ENCODE measurements around the gene HORMAD2. TPM values are rescaled to one million over a fixed set of nuclear protein-coding genes. Genes with fewer than 3 reads are reported as not detected.

HORMAD2 gene
- total and polyA plus RNA-seq, 4 donors: 0.11 to 0.86 (median 0.37) TPM

DNA sequence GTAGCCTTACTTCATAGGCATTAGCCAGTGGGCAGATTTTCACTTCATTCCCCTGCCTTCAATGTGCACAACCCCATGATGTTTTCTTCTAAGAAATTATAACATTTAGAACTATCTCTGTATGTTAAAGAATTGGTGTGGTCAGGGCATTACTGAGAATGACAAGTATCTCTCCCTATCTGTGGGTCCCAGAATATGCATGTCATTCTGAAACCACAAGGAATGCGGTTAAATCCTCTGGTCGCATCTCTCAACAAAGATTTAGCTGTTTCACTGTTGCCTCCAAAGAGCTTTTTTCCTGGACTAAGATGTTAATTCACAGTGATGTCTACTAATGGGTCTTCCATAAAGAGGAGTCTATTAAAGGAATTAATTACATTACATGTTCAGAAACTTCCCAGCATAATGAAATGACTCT is 103.6 kb downstream of the HORMAD2 start:
- no peaks in the 10 kb centered on the region for H3K4me1 ChIP-seq (ENCODE audit: control insufficient read depth, insufficient read depth, low read length)
- no peak overlapping the region for H3K27ac ChIP-seq (ENCODE audit: low read depth, low read length)
- H3K9me3 ChIP-seq (ENCODE audit: control insufficient read depth, insufficient read depth, low read length): no peaks in the 10 kb centered on the region
- no CpG with 5 or more reads among the region's 2 CpGs for WGBS (ENCODE audit: insufficient coverage)
- DNase-seq (ENCODE audit: low read depth in 4 of 6, low spot score in 6 of 6): peak in 1 of 6 donors; percentile 64
- H3K27me3 ChIP-seq (ENCODE audit: control insufficient read depth, insufficient read depth, low read length): no peaks in the 10 kb centered on the region
- H3K36me3 ChIP-seq (ENCODE audit: control insufficient read depth, insufficient read depth, low read length): no peaks in the 10 kb centered on the region
- H3K4me3 ChIP-seq (ENCODE audit: low read depth, low read length): no peak overlapping the region

DNA sequence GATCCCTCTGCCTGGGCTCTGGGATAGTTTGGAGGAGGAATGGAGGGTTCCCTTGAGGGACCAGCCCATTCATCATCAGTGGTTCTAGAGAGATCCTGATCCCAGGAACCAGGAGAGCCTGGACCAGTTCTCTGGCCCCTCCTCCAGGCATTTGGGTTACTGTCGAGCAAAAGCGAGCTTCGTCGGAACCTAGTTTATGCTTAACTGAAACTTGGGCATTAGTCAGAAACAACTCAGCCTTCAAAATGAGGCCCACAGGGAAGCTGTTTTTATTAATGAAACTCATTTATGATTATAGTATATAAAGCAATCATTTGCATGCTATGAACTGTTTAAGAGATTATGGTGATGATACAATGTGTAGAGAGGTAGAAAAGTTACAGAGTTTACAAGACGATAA is 104.9 kb downstream of the HORMAD2 start:
- WGBS (ENCODE audit: insufficient coverage): no CpG with 5 or more reads among the region's 5 CpGs
- DNase-seq (ENCODE audit: low read depth in 4 of 6, low spot score in 6 of 6): no peak
- Histone ChIP-seq H3K27me3 (ENCODE audit: control insufficient read depth, insufficient read depth, low read length) (no peaks in the 10 kb centered on the region), H3K27ac (ENCODE audit: low read depth, low read length) (no peak overlapping the region), H3K36me3 (ENCODE audit: control insufficient read depth, insufficient read depth, low read length) (no peaks in the 10 kb centered on the region), H3K9me3 (ENCODE audit: control insufficient read depth, insufficient read depth, low read length) (no peaks in the 10 kb centered on the region), H3K4me3 (ENCODE audit: low read depth, low read length) (no peak overlapping the region), H3K4me1 (ENCODE audit: control insufficient read depth, insufficient read depth, low read length) (no peaks in the 10 kb centered on the region)

DNA sequence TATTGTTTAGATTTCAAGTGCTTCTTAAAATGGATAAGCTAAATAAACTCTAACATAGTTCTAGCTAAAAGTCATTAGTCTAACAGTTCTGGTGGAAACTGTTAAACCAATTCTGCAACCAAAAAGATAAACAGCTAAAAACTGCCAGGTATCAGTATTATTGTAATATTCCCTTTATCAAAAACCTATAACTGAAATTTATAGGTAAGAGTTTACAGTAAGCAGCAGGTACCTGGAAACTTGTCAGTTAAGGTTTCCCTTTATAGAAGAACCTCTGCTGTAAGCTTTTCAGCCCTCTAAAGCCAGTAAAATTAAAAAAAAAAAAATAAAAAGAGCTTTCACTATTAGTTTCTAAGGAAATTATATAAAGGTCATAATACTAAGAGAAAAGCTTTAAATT is 105.3 kb downstream of the HORMAD2 start:
- H3K9me3 ChIP-seq (ENCODE audit: control insufficient read depth, insufficient read depth, low read length): no peaks in the 10 kb centered on the region
- H3K27me3 ChIP-seq (ENCODE audit: control insufficient read depth, insufficient read depth, low read length): no peaks in the 10 kb centered on the region
- no peaks in the 10 kb centered on the region for H3K4me1 ChIP-seq (ENCODE audit: control insufficient read depth, insufficient read depth, low read length)
- H3K36me3 ChIP-seq (ENCODE audit: control insufficient read depth, insufficient read depth, low read length): no peaks in the 10 kb centered on the region
- no peak overlapping the region for H3K4me3 ChIP-seq (ENCODE audit: low read depth, low read length)
- DNase-seq (ENCODE audit: low read depth in 4 of 6, low spot score in 6 of 6): no peak
- no peak overlapping the region for H3K27ac ChIP-seq (ENCODE audit: low read depth, low read length)

DNA sequence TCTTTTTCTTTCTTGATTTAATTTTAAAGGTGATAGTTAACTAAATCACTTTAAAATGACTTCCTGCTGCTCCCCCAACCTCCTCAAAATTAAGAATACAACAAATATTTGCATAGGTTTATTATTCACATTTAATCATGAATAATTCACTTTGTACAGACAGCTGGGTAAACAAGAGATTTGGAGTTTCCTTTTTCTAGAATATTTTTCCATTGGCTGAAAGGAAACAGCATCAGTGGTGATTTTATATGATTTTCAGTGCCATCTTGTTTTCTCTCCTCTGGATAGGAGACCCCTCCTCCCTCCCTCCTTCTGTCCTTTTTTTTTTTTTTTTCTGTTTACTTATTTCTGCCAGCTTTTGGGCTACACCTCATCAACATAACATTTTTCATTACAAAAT is 105.8 kb downstream of the HORMAD2 start:
- Histone ChIP-seq H3K4me1 (ENCODE audit: control insufficient read depth, insufficient read depth, low read length) (no peaks in the 10 kb centered on the region), H3K27ac (ENCODE audit: low read depth, low read length) (no peak overlapping the region), H3K9me3 (ENCODE audit: control insufficient read depth, insufficient read depth, low read length) (no peaks in the 10 kb centered on the region), H3K4me3 (ENCODE audit: low read depth, low read length) (no peak overlapping the region), H3K36me3 (ENCODE audit: control insufficient read depth, insufficient read depth, low read length) (no peaks in the 10 kb centered on the region), H3K27me3 (ENCODE audit: control insufficient read depth, insufficient read depth, low read length) (no peaks in the 10 kb centered on the region)
- no peak for DNase-seq (ENCODE audit: low read depth in 4 of 6, low spot score in 6 of 6)

DNA sequence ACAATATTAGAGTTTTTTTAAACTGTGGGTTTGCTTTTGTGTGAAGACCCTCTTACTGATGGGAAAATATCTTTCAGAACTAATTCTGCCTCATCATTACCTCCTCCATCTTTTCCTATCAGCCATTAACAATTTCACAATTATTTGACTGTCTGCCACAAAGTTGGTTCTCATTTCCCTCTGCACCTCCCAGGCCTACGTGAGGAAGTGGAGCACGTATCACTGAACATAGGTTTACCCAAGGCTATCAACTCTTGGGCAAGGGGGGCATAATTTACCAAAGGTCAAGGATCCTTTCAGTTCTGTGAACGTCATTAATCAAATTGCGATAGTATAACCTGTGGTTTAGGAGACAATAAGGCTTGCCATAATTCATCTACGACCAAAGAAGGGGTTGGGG is 106.2 kb downstream of the HORMAD2 start:
- H3K4me3 ChIP-seq (ENCODE audit: low read depth, low read length): no peak overlapping the region
- no peaks in the 10 kb centered on the region for H3K4me1 ChIP-seq (ENCODE audit: control insufficient read depth, insufficient read depth, low read length)
- no peaks in the 10 kb centered on the region for H3K27me3 ChIP-seq (ENCODE audit: control insufficient read depth, insufficient read depth, low read length)
- H3K9me3 ChIP-seq (ENCODE audit: control insufficient read depth, insufficient read depth, low read length): no peaks in the 10 kb centered on the region
- no peak for DNase-seq (ENCODE audit: low read depth in 4 of 6, low spot score in 6 of 6)
- WGBS (ENCODE audit: insufficient coverage): 88% methylated on average over 4 of the region's 5 CpGs
- H3K27ac ChIP-seq (ENCODE audit: low read depth, low read length): no peak overlapping the region
- no peaks in the 10 kb centered on the region for H3K36me3 ChIP-seq (ENCODE audit: control insufficient read depth, insufficient read depth, low read length)

DNA sequence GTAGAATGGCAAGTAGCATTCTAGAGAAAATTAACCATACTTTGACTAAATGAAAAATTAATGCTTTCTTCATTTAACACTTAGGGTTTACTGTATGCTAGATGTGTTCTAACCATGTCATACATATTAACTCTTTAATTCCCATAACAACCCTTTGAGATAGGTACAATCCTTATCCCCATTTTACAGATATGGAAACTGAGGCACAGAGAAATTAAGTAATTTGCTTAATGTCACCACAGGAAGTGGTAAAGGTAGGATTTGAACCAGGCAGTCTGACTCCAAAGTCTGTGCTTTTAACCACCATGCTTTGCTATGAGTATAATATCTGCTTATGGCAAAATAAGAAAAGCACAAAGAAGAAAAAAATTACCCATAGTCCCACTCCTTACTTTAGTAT is 106.8 kb downstream of the HORMAD2 start:
- Histone ChIP-seq H3K27me3 (ENCODE audit: control insufficient read depth, insufficient read depth, low read length) (no peaks in the 10 kb centered on the region), H3K9me3 (ENCODE audit: control insufficient read depth, insufficient read depth, low read length) (no peaks in the 10 kb centered on the region), H3K4me1 (ENCODE audit: control insufficient read depth, insufficient read depth, low read length) (no peaks in the 10 kb centered on the region), H3K36me3 (ENCODE audit: control insufficient read depth, insufficient read depth, low read length) (no peaks in the 10 kb centered on the region), H3K27ac (ENCODE audit: low read depth, low read length) (no peak overlapping the region), H3K4me3 (ENCODE audit: low read depth, low read length) (no peak overlapping the region)
- no peak for DNase-seq (ENCODE audit: low read depth in 4 of 6, low spot score in 6 of 6)

DNA sequence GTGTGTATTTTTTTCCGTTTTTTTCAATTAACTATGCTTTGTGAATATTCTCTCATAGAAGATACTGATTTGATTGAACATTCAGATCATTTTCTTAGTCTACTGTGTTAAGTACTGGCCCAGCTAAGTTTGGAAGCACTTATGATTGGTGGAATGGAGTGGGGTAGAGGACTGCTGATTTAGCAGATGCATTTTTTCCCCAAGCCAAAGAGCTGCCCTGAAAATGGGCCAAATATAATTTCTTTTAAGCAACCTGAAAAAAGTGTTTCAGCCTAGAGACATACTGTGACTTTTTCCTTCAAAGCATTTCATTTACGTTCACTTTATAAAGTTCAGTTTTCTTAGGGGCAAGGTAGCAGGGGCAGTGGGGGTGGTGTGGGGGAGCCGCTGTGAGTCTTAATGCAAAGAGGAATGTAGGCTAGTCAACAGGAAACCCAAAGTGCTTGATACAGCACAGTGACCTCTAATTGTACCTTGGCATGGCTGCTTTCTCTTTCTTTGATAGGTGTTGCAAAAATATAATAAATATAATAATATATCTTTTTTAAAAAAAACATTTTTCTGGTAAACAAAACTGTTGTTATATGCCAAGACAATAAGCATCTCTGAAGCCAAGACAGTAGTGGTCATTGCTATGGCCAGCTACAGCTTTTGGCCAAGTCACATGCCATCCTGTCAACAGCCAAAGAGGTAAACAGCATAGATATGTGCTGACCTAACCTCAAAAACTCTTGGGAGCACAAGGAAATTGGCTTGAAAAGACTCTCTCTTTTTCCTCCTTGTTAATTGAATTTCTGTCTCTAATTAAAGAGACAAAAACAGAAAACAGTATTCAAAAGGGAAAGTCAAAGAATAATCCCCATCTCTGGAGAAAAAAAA is 107.5 kb downstream of the HORMAD2 start:
- Histone ChIP-seq H3K4me3 (ENCODE audit: low read depth, low read length) (no peak overlapping the region), H3K27ac (ENCODE audit: low read depth, low read length) (no peak overlapping the region), H3K9me3 (ENCODE audit: control insufficient read depth, insufficient read depth, low read length) (no peaks in the 10 kb centered on the region), H3K27me3 (ENCODE audit: control insufficient read depth, insufficient read depth, low read length) (no peaks in the 10 kb centered on the region), H3K4me1 (ENCODE audit: control insufficient read depth, insufficient read depth, low read length) (no peaks in the 10 kb centered on the region), H3K36me3 (ENCODE audit: control insufficient read depth, insufficient read depth, low read length) (no peaks in the 10 kb centered on the region)
- no peak for DNase-seq (ENCODE audit: low read depth in 4 of 6, low spot score in 6 of 6)
- no CpG with 5 or more reads among the region's 3 CpGs for WGBS (ENCODE audit: insufficient coverage)

DNA sequence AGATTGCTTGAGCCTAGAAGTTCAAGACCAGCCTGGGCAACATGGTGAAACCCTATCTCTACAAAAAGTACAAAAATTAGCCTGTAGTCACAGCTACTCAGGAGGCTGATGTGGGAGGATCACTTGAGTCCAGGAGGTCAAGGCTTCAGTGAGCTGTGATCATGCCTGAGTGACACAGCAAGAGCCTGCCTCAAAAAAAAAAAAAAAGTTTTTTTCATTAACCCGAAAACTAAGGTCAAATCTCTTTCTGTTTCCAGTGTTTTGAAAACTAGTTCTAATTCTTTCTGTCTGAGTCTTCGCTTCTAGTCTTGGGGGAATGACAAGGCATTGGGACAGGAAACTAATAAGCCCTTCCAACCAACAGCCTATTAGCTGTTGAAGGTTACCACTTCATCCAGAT is 108.6 kb downstream of the HORMAD2 start:
- no peak for DNase-seq (ENCODE audit: low read depth in 4 of 6, low spot score in 6 of 6)
- Histone ChIP-seq H3K27ac (ENCODE audit: low read depth, low read length) (no peak overlapping the region), H3K27me3 (ENCODE audit: control insufficient read depth, insufficient read depth, low read length) (no peaks in the 10 kb centered on the region), H3K4me1 (ENCODE audit: control insufficient read depth, insufficient read depth, low read length) (no peaks in the 10 kb centered on the region), H3K36me3 (ENCODE audit: control insufficient read depth, insufficient read depth, low read length) (no peaks in the 10 kb centered on the region), H3K4me3 (ENCODE audit: low read depth, low read length) (no peak overlapping the region), H3K9me3 (ENCODE audit: control insufficient read depth, insufficient read depth, low read length) (no peaks in the 10 kb centered on the region)
- 50% methylated on average over 1 of the region's 2 CpGs for WGBS (ENCODE audit: insufficient coverage)

DNA sequence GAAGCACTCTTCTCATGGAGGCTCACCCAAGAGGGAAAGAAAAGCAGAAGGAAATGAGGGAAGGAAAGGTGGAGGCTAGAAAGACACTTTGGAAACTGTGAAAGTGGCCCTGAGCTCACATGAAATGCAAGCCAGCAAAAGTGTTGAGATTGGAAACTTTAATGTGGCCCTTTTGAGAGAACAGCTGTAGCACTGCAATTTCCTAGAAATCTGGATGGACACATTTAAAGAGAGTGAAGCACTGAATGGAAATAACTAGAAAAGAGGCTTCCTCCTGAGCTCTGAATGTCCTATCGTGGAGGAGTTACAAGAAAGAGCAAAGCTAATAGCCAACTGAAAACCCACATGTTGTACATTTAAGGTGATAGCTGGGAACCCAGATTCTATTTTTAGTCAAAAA is 110.3 kb downstream of the HORMAD2 start:
- no peak overlapping the region for H3K4me3 ChIP-seq (ENCODE audit: low read depth, low read length)
- peak in 2 of 6 donors; percentile 21 to 49 for DNase-seq (ENCODE audit: low read depth in 4 of 6, low spot score in 6 of 6)
- H3K36me3 ChIP-seq (ENCODE audit: control insufficient read depth, insufficient read depth, low read length): no peaks in the 10 kb centered on the region
- H3K27me3 ChIP-seq (ENCODE audit: control insufficient read depth, insufficient read depth, low read length): no peaks in the 10 kb centered on the region
- peak overlapping the region; percentile 29 for H3K27ac ChIP-seq (ENCODE audit: low read depth, low read length)
- H3K9me3 ChIP-seq (ENCODE audit: control insufficient read depth, insufficient read depth, low read length): no peaks in the 10 kb centered on the region
- WGBS (ENCODE audit: insufficient coverage): no CpG with 5 or more reads among the region's 1 CpG
- no peaks in the 10 kb centered on the region for H3K4me1 ChIP-seq (ENCODE audit: control insufficient read depth, insufficient read depth, low read length)

DNA sequence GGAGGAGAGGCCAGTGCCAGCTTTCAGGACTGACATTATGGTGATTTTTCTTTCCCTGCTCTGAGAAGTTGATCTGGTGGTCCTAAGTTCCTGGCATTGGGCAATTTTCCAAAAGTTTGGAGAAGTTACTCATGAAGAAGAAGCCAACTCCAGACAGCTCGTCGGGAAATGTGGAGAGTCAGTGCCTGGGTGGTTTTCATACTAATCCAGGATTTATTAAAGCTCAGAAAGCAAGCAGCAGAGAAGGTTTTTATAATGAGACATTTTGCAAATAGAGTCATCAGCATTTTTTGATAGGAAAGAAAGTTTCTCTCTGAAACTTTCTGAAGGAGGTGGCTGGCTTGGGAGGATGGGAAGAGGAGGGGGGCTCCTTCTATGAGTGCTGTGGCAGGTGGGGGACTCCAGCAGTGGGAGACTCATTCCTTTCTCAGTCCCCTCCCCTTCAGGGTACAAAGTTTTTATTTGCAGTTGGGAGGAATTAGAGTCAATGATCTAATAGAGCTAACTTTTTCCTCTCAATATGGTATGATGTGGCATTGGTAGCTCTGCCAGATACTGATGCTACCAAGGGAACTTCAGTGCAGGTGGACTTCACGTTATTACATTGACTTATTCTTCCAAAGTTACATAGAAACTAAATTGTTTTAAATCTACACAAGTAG is 110.9 kb downstream of the HORMAD2 start:
- Histone ChIP-seq H3K4me3 (ENCODE audit: low read depth, low read length) (no peak overlapping the region), H3K36me3 (ENCODE audit: control insufficient read depth, insufficient read depth, low read length) (no peaks in the 10 kb centered on the region), H3K27me3 (ENCODE audit: control insufficient read depth, insufficient read depth, low read length) (no peaks in the 10 kb centered on the region), H3K27ac (ENCODE audit: low read depth, low read length) (no peak overlapping the region), H3K9me3 (ENCODE audit: control insufficient read depth, insufficient read depth, low read length) (no peaks in the 10 kb centered on the region), H3K4me1 (ENCODE audit: control insufficient read depth, insufficient read depth, low read length) (peaks cover 1% of the 10 kb centered on the region)
- DNase-seq (ENCODE audit: low read depth in 4 of 6, low spot score in 6 of 6): no peak
- WGBS (ENCODE audit: insufficient coverage): 50% methylated on average over 2 of the region's 3 CpGs
